HepG2 (cell line): Measurements from ENCODE around the gene SRGAP3. TPM values are rescaled to one million over a fixed set of nuclear protein-coding genes. Genes with fewer than 3 reads are reported as not detected.

Source experiments
- ATAC-seq: fragments of 200-7000 bp; cut with Tn5 transposase; 3 replicates; pipeline ENCODE4 v1.9.1; 2020; ENCODE audit warnings: mild to moderate bottlenecking, moderate library complexity
- BruUV-seq: library from RNA; stranded (reverse); fragments of 400-500 nt; replicated peaks from 2 replicates; lab custom pipeline; 2021; lab: Mats Ljungman, UMichigan
- CTCF ChIA-PET: fragments of 300-600 bp; formaldehyde crosslinking; extraction: SDS; loops from one replicate; lab custom pipeline; 2021; ENCODE audit warnings: low total read pairs, inconsistent platforms, low intra/inter-chr PET ratio; lab: Yijun Ruan, JAX
- POLR2A ChIA-PET: fragments of 350-600 bp; sonication (Branson Sonifier 250); formaldehyde crosslinking; loops from one replicate; lab custom pipeline; 2020; ENCODE audit warnings: antibody characterized with exemption, inconsistent platforms; lab: Yijun Ruan, JAX
- DNase-seq: peaks from one replicate; pipeline ENCODE4 v3.0.0-alpha.2; 2015; ENCODE audit warnings: low spot score
- FAIRE-seq: peaks from 3 replicates; lab custom pipeline; 2011; peaks lifted over from hg19 to GRCh38; lab: Jason Lieb, UNC
- H2AFZ ChIP-seq: one replicate; pipeline ENCODE4 v1.6.1; 2011; ENCODE audit warnings: low read length, inconsistent platforms
- H3K27ac ChIP-seq: fragments of 300-600 bp; 3 replicates; pipeline ENCODE4 v1.8.0; 2011; ENCODE audit warnings: mixed run types, mild to moderate bottlenecking, mixed read lengths, low read length, inconsistent platforms; ENCODE audit not compliant: insufficient read depth; ENCODE audit errors: extremely low read length
- H3K27me3 ChIP-seq, 2 experiments: fragments of 200-600 bp in 1 of 2; 2 replicates in 1 of 2; 3 replicates in 1 of 2; pipeline versions ENCODE4 v1.6.0 to v1.8.0; 2011; ENCODE audit warnings: low read length in 2 of 2, mild to moderate bottlenecking in 2 of 2, moderate library complexity in 2 of 2, inconsistent platforms in 1 of 2; ENCODE audit not compliant: insufficient read depth in 2 of 2, control insufficient read depth in 1 of 2
- H3K36me3 ChIP-seq, 2 experiments: fragments of 200-600 bp in 1 of 2; replicated peaks in 1 of 2; 2 replicates in 1 of 2; 3 replicates in 1 of 2; pipeline versions ENCODE4 v1.5.1 to v1.8.0; 2011; ENCODE audit warnings: low read length in 2 of 2, inconsistent platforms in 1 of 2; ENCODE audit not compliant: insufficient read depth in 2 of 2, control insufficient read depth in 1 of 2
- H3K4me1 ChIP-seq: 2 replicates; pipeline ENCODE4 v1.5.1; 2012; ENCODE audit warnings: low read length, inconsistent platforms; ENCODE audit not compliant: insufficient read depth
- H3K4me2 ChIP-seq: 2 replicates; pipeline ENCODE4 v1.6.0; 2011; ENCODE audit warnings: low read depth, low read length, inconsistent platforms
- H3K4me3 ChIP-seq, 3 experiments: fragments of 200-600 bp in 1 of 3; sonication (generic), shearing (Covaris generic) in 1 of 3; replicated peaks in 1 of 3; 2 replicates each; pipeline ENCODE4 v1.5.1; 2011 to 2016; ENCODE audit warnings: low read length in 3 of 3, inconsistent platforms in 2 of 3, low read depth in 2 of 3, mild to moderate bottlenecking in 2 of 3, control low read depth in 1 of 3, mixed read lengths in 1 of 3; ENCODE audit not compliant: insufficient read depth in 1 of 3
- H3K79me2 ChIP-seq: one replicate; pipeline ENCODE4 v1.6.1; 2011; ENCODE audit warnings: low read length, inconsistent platforms; ENCODE audit not compliant: insufficient read depth
- H3K9ac ChIP-seq: 2 replicates; pipeline ENCODE4 v1.6.0; 2011; ENCODE audit warnings: mild to moderate bottlenecking, low read depth, low read length, inconsistent platforms; ENCODE audit not compliant: insufficient read depth
- H3K9me3 ChIP-seq: 2 replicates; pipeline ENCODE4 v1.5.1; 2012; ENCODE audit warnings: mild to moderate bottlenecking, low read length
- H4K20me1 ChIP-seq: 2 replicates; pipeline ENCODE4 v1.6.0; 2011; ENCODE audit warnings: inconsistent platforms, mild to moderate bottlenecking, low read length, moderate library complexity; ENCODE audit not compliant: insufficient read depth
- ATF1 ChIP-seq: IDR thresholded peaks from 2 replicates; pipeline ENCODE4 v1.6.1; 2016; ENCODE audit warnings: mild to moderate bottlenecking, control low read depth
- CCDC6 ChIP-seq: sonication (generic); formaldehyde crosslinking; IDR thresholded peaks from 2 replicates; pipeline ENCODE4 v1.8.1; 2022; ENCODE audit warnings: mild to moderate bottlenecking, missing genetic modification reagents, moderate library complexity
- FOXK2 ChIP-seq: fragments of 450-650 bp; IDR thresholded peaks from 2 replicates; pipeline ENCODE4 v1.6.1; 2016
- GPN1 ChIP-seq: sonication (generic); formaldehyde crosslinking; IDR thresholded peaks from 2 replicates; pipeline ENCODE4 v1.5.1; 2020; ENCODE audit warnings: missing genetic modification reagents, borderline replicate concordance
- HNRNPK ChIP-seq: fragments of 200-400 bp; formaldehyde crosslinking; IDR thresholded peaks from 2 replicates; pipeline ENCODE4 v1.6.1; 2018; ENCODE audit warnings: low read length, low read depth, moderate library complexity, mild to moderate bottlenecking; ENCODE audit not compliant: poor library complexity, severe bottlenecking
- NR2F1 ChIP-seq, 2 experiments: fragments of 450-650 bp in 1 of 2; formaldehyde crosslinking in 1 of 2; IDR thresholded peaks; 2 replicates each; pipeline versions ENCODE4 v1.5.0 to v1.6.1; 2016 to 2020; ENCODE audit warnings: mild to moderate bottlenecking in 1 of 2, missing compliant biosample characterization in 1 of 2, missing genetic modification reagents in 1 of 2, moderate library complexity in 1 of 2
- STAG1 ChIP-seq: sonication (generic); formaldehyde crosslinking; IDR thresholded peaks from 2 replicates; pipeline ENCODE4 v1.4.0; 2020; ENCODE audit warnings: missing genetic modification reagents
- ZIK1 ChIP-seq: sonication (generic); formaldehyde crosslinking; IDR thresholded peaks from 2 replicates; pipeline ENCODE4 v1.5.0; 2020; ENCODE audit warnings: mild to moderate bottlenecking, low read depth, missing genetic modification reagents, borderline replicate concordance
- ZNF367 ChIP-seq: sonication (generic); formaldehyde crosslinking; IDR thresholded peaks from 2 replicates; pipeline ENCODE4 v1.4.0; 2020; ENCODE audit warnings: missing genetic modification reagents, borderline replicate concordance
- ZNF777 ChIP-seq: sonication (generic); formaldehyde crosslinking; IDR thresholded peaks from 2 replicates; pipeline ENCODE4 v1.4.0; 2020; ENCODE audit warnings: missing genetic modification reagents
- WGBS: methylation state at CpG from one replicate; pipeline ENCODE4 v1.1.6; 2017; ENCODE audit warnings: low lambda C conversion rate; 5-methylcytosine and 5-hydroxymethylcytosine counted together
- in situ Hi-C: cut with HindIII; loops from 2 replicates; pipeline ENCODE4 v1.10.0; 2017; ENCODE audit warnings: low pct_unique_long_range_greater_than_20kb; ENCODE audit not compliant: extremely low pct_ligation_motif_present
- intact Hi-C: fragments of 100-400 bp; cut with micrococcal nuclease; formaldehyde crosslinking; loops from one replicate; pipeline ENCODE4 v1.10.0; 2022; ENCODE audit not compliant: unreplicated experiment
- polyA plus RNA-seq, 8 experiments: library from polyadenylated mRNA; depleted of rRNA in 3 of 8; stranded (reverse) in 7 of 8; unstranded in 1 of 8; fragments of >200 nt; fragmentation: Illumina TruSeq in 4 of 8; extraction: Trizol in 4 of 8; gene quantifications; 2 replicates each; pipeline versions ENCODE4 v1.2.1 to v1.2.3, GENCODE V29; 2011 to 2016; ENCODE audit warnings: low read depth in 4 of 8, missing spikeins in 1 of 8, mixed read lengths in 1 of 8; ENCODE audit not compliant: insufficient read depth in 1 of 8
- total RNA-seq, 5 experiments: library from RNA; depleted of rRNA; stranded (reverse); fragments of >200 nt; fragmentation: Illumina TruSeq; extraction: Trizol; gene quantifications; 2 replicates each; pipeline ENCODE4 v1.2.3, GENCODE V29; 2016; ENCODE audit warnings: low read depth in 1 of 5
- TF ChIP-seq, protein P1 (sequence below): sonication (generic); formaldehyde crosslinking; IDR thresholded peaks from 2 replicates; pipeline ENCODE4 v1.5.0; 2020; ENCODE audit warnings: missing genetic modification reagents
- TF ChIP-seq, protein P2 (sequence below): sonication (generic); formaldehyde crosslinking; conservative IDR thresholded peaks from 2 replicates; pipeline ENCODE4 v1.8.0; 2022; ENCODE audit warnings: mild to moderate bottlenecking, moderate library complexity, missing genetic modification reagents

SRGAP3 gene
- total and polyA plus RNA-seq, 2 of the 13 experiments (the other 11 are each of a cell fraction or from before 2014, with no cell fraction given): 1.2 to 1.4 TPM

DNA sequence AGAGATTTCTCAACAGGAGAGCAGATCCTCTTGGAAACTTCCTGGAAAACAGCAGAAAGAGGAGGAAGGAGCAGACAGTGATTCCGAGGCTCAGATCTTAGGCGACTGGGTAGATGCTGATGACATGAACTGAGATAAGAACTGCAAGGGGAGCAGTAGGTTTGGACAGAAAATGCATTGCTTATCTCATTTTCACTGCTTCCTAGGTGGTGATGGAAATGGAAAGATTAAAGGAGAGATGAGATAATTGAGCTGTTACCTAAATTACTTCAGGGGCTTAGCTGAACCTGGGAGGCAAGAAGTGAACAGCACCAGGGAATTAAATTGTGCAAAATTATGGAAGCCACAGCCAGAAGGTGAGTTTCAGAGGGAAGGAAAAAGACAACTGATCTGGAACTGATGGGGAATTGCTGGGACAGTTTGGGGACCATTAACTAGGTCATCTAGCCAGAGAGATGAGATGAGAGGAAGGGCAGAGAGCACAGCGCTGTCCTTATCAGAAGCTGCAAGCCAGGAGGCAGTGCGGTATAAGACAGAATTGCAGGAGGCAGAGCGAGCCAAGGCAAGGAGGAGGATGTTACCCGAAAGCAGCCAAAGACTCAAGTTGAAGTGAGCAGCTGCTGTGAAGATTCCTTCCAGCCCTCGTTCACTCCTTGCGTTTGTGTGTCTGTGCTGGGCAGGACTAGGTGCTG is 140.4 kb downstream of the SRGAP3 start:
- no peak overlapping the region for H3K4me2 ChIP-seq
- H3K9ac ChIP-seq: no peak overlapping the region
- no peak for ATAC-seq
- no peak for TF ChIP-seq ZIK1 (CRISPR knock-in tag)
- no peak for TF ChIP-seq HNRNPK
- TF ChIP-seq, protein P1, sequence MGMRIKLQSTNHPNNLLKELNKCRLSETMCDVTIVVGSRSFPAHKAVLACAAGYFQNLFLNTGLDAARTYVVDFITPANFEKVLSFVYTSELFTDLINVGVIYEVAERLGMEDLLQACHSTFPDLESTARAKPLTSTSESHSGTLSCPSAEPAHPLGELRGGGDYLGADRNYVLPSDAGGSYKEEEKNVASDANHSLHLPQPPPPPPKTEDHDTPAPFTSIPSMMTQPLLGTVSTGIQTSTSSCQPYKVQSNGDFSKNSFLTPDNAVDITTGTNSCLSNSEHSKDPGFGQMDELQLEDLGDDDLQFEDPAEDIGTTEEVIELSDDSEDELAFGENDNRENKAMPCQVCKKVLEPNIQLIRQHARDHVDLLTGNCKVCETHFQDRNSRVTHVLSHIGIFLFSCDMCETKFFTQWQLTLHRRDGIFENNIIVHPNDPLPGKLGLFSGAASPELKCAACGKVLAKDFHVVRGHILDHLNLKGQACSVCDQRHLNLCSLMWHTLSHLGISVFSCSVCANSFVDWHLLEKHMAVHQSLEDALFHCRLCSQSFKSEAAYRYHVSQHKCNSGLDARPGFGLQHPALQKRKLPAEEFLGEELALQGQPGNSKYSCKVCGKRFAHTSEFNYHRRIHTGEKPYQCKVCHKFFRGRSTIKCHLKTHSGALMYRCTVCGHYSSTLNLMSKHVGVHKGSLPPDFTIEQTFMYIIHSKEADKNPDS (CRISPR knock-in tag): no peak
- no peak for TF ChIP-seq ATF1 (CRISPR knock-in tag)
- TF ChIP-seq, protein P2, sequence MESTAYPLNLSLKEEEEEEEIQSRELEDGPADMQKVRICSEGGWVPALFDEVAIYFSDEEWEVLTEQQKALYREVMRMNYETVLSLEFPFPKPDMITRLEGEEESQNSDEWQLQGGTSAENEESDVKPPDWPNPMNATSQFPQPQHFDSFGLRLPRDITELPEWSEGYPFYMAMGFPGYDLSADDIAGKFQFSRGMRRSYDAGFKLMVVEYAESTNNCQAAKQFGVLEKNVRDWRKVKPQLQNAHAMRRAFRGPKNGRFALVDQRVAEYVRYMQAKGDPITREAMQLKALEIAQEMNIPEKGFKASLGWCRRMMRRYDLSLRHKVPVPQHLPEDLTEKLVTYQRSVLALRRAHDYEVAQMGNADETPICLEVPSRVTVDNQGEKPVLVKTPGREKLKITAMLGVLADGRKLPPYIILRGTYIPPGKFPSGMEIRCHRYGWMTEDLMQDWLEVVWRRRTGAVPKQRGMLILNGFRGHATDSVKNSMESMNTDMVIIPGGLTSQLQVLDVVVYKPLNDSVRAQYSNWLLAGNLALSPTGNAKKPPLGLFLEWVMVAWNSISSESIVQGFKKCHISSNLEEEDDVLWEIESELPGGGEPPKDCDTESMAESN (CRISPR knock-in tag): no peak
- no peak for TF ChIP-seq NR2F1 (CRISPR knock-in tag; IDR thresholded peaks at IDR 0.05)
- TF ChIP-seq GPN1: no peak
- no peak for TF ChIP-seq FOXK2
- no peak for TF ChIP-seq ZNF367 (CRISPR knock-in tag)
- TF ChIP-seq ZNF777 (CRISPR knock-in tag): no peak
- no peak for TF ChIP-seq STAG1 (CRISPR knock-in tag)
- TF ChIP-seq CCDC6 (CRISPR knock-in tag): no peak
- TF ChIP-seq, all 625 proteins: peak for 0
- ChIA-PET CTCF (no interaction called here), POLR2A (no interaction called here)
- BruUV-seq: no TSS peak
- Histone ChIP-seq H3K9me3 (no peaks in the 10 kb centered on the region), H3K4me3 (no peak overlapping the region), H3K36me3 (no peaks in the 10 kb centered on the region), H3K4me1 (no peaks in the 10 kb centered on the region), H3K79me2 (no peaks in the 10 kb centered on the region), H2AFZ (no peak overlapping the region), H3K27ac (no peak overlapping the region), H4K20me1 (no peaks in the 10 kb centered on the region), H3K27me3 (peaks cover 0 to 6% of the 10 kb centered on the region in 2 experiments; a peak in 1 of 5 replicates)
- DNase-seq: no peak
- intact Hi-C loops (no loop called here), in situ Hi-C loops (no loop called here)
- no peak for FAIRE-seq
- WGBS: 28% methylated on average over 8 of the region's 8 CpGs
